ENCODE results near the gene POGZ. TPM values are rescaled to one million over a fixed set of nuclear protein-coding genes. Genes with fewer than 3 reads are reported as not detected.

The POGZ gene
- total RNA-seq, 1 experiment from 2014 or later = 76.0 TPM

- ATAC-seq (no peak), DNase-seq (ENCODE audit: low read depth, low spot score) (no peak)
- Histone ChIP-seq H3K9me3 (ENCODE audit: control insufficient read depth, insufficient read depth, low read depth, low read length) (peaks cover 5% of the 10 kb centered on the region; the same call in 1 of the 2 replicates), H3K27me3 (ENCODE audit: control insufficient read depth, insufficient read depth, low read length) (no peaks in the 10 kb centered on the region), H3K27ac (ENCODE audit: low read length) (no peak overlapping the region), H3K4me1 (ENCODE audit: control insufficient read depth, insufficient read depth, low read length) (no peaks in the 10 kb centered on the region), H3K36me3 (ENCODE audit: control insufficient read depth, insufficient read depth, low read length) (no peaks in the 10 kb centered on the region), H3K4me3 (ENCODE audit: low read depth in 2 of 2, low read length in 2 of 2) (no peak overlapping the region)
- in situ Hi-C loops (cut with HindIII; ENCODE audit: low pct_unique_long_range_greater_than_20kb, low sequenced_read_pairs) (no loop called here), intact Hi-C loops (cut with micrococcal nuclease; ENCODE audit: unreplicated experiment) (no loop called here)
- POLR2A ChIA-PET = no interaction called here
- CTCF ChIA-PET = interaction anchor here (1.2 kb wide), 1 partner anchor 18 kb away, joined by 3 read pairs; no protein-coding TSS in a partner anchor
- no peak for TF ChIP-seq CTCF (IDR thresholded peaks at IDR 0.05)
- no peak for TF ChIP-seq REST (IDR thresholded peaks at IDR 0.05; ENCODE audit: insufficient read depth in 1 of 2, low read depth in 2 of 2, low read length in 1 of 2)
- TF ChIP-seq TCF7L2 (IDR thresholded peaks at IDR 0.05; ENCODE audit: low read depth, low read length) = no peak
- TF ChIP-seq SIN3A (IDR thresholded peaks at IDR 0.05; ENCODE audit: borderline replicate concordance, insufficient read depth, low read depth, low read length) = no peak
- TF ChIP-seq POLR2AphosphoS5 (IDR thresholded peaks at IDR 0.05; ENCODE audit: low read depth, low read length) = no peak
- BruUV-seq (replicated peaks) = no TSS peak
Observed at GRCh38 chr1:151361883-151362282, 97.4 kb downstream of the POGZ start.

- H3K4me1 ChIP-seq (ENCODE audit: control insufficient read depth, insufficient read depth, low read length) = no peaks in the 10 kb centered on the region
- intact Hi-C loops (cut with micrococcal nuclease; ENCODE audit: unreplicated experiment) = no loop called here
- peaks cover 6% of the 10 kb centered on the region; the same call in 1 of the 2 replicates for H3K9me3 ChIP-seq (ENCODE audit: control insufficient read depth, insufficient read depth, low read depth, low read length)
- ATAC-seq = no peak
- no peaks in the 10 kb centered on the region for H3K27me3 ChIP-seq (ENCODE audit: control insufficient read depth, insufficient read depth, low read length)
- ChIA-PET POLR2A (interaction anchor here (0.5 to 0.6 kb wide), 2 partner anchors 42 to 78 kb away, joined by 3 to 4 read pairs; no protein-coding TSS in a partner anchor), CTCF (no interaction called here)
- DNase-seq (ENCODE audit: low read depth, low spot score) = no peak
- no peak for TF ChIP-seq POLR2AphosphoS5 (IDR thresholded peaks at IDR 0.05; ENCODE audit: low read depth, low read length)
- TF ChIP-seq TCF7L2 (IDR thresholded peaks at IDR 0.05; ENCODE audit: low read depth, low read length) = no peak
- TF ChIP-seq SIN3A (IDR thresholded peaks at IDR 0.05; ENCODE audit: borderline replicate concordance, insufficient read depth, low read depth, low read length) = no peak
- TF ChIP-seq CTCF (IDR thresholded peaks at IDR 0.05) = no peak
- no peak for TF ChIP-seq REST (IDR thresholded peaks at IDR 0.05; ENCODE audit: insufficient read depth in 1 of 2, low read depth in 2 of 2, low read length in 1 of 2)
- H3K4me3 ChIP-seq (ENCODE audit: low read depth in 2 of 2, low read length in 2 of 2) = no peak overlapping the region
- in situ Hi-C loops (cut with HindIII; ENCODE audit: low pct_unique_long_range_greater_than_20kb, low sequenced_read_pairs) = no loop called here
- no peaks in the 10 kb centered on the region for H3K36me3 ChIP-seq (ENCODE audit: control insufficient read depth, insufficient read depth, low read length)
- BruUV-seq (replicated peaks) = no TSS peak
- no peak overlapping the region for H3K27ac ChIP-seq (ENCODE audit: low read length)
Observed at GRCh38 chr1:151356696-151357095, 102.6 kb downstream of the POGZ start.
